Breast epithelium (tissue), 3 donors: ENCODE results near the gene SPIRE2.

Source experiments
- CTCF ChIP-seq, 3 donors: fragments of 450-650 bp; IDR thresholded peaks; one replicate each; pipeline ENCODE4 v1.5.1; 2016 to 2017; ENCODE audit warnings: antibody characterized with exemption in 3 of 3, mild to moderate bottlenecking in 3 of 3, moderate library complexity in 3 of 3
- POLR2A ChIP-seq: fragments of 450-650 bp; IDR thresholded peaks from one replicate; pipeline ENCODE4 v1.6.1; 2016; ENCODE audit warnings: antibody characterized with exemption, mild to moderate bottlenecking, moderate library complexity
- POLR2AphosphoS5 ChIP-seq, 3 donors: sonication (generic); formaldehyde crosslinking; IDR thresholded peaks; one replicate each; pipeline ENCODE4 v1.6.1; 2017; ENCODE audit warnings: antibody characterized with exemption in 3 of 3

GRCh38 chr16:89899879-89900481 lies 71.7 kb downstream of the SPIRE2 start:
- TF ChIP-seq POLR2A (no peak), CTCF (IDR thresholded peaks at IDR 0.05) (no peak), POLR2AphosphoS5 (IDR thresholded peaks at IDR 0.05) (no peak)
